Aorta (tissue), 5 donors: ENCODE measurements around the gene FASN. TPM values are rescaled to one million over a fixed set of nuclear protein-coding genes. Genes with fewer than 3 reads are reported as not detected.

Experiments
- ATAC-seq: fragments of 200-7000 bp; cut with Tn5 transposase; one replicate; pipeline ENCODE4 v1.9.1; 2022; ENCODE audit warnings: moderate library complexity; ENCODE audit not compliant: low FRiP score
- DNase-seq, 2 donors: peaks; one replicate each; pipeline ENCODE4 v3.0.0-alpha.2; 2020
- H3K27ac ChIP-seq, 2 donors: one replicate each; pipeline ENCODE4 v1.5.1; 2013; ENCODE audit warnings: low read length in 2 of 2, mild to moderate bottlenecking in 2 of 2, moderate library complexity in 2 of 2, control low read depth in 1 of 2, inconsistent platforms in 1 of 2, low read depth in 1 of 2
- H3K27me3 ChIP-seq, 2 donors: one replicate each; pipeline ENCODE4 v1.6.1; 2013; ENCODE audit warnings: control low read depth in 1 of 2, low read length in 1 of 2, mild to moderate bottlenecking in 1 of 2, moderate library complexity in 1 of 2; ENCODE audit not compliant: insufficient read depth in 2 of 2, control insufficient read depth in 1 of 2
- H3K36me3 ChIP-seq, 2 donors: one replicate each; pipeline ENCODE4 v1.6.1; 2013; ENCODE audit warnings: control low read depth in 1 of 2, low read length in 1 of 2, mild to moderate bottlenecking in 1 of 2; ENCODE audit not compliant: insufficient read depth in 2 of 2, control insufficient read depth in 1 of 2
- H3K4me1 ChIP-seq, 2 donors: one replicate each; pipeline ENCODE4 v1.6.1; 2013; ENCODE audit warnings: low read length in 2 of 2, control low read depth in 1 of 2, mild to moderate bottlenecking in 1 of 2, moderate library complexity in 1 of 2; ENCODE audit not compliant: insufficient read depth in 2 of 2, control insufficient read depth in 1 of 2
- H3K4me3 ChIP-seq, 2 donors: one replicate each; pipeline ENCODE4 v1.5.1; 2013; ENCODE audit warnings: low read length in 2 of 2, control low read depth in 1 of 2, mild to moderate bottlenecking in 1 of 2
- H3K9me3 ChIP-seq: one replicate; pipeline ENCODE4 v1.6.1; 2013; ENCODE audit warnings: mild to moderate bottlenecking, low read length; ENCODE audit not compliant: control insufficient read depth
- WGBS, 2 donors: extraction: QIAGEN DNeasy Blood & Tissue Kit; methylation state at CpG; one replicate each; pipeline ENCODE4 v1.1.7; 2013; 5-methylcytosine and 5-hydroxymethylcytosine counted together
- intact Hi-C, 2 donors: fragments of 100-400 bp; cut with DNase I; formaldehyde crosslinking; loops; one replicate each; pipeline versions ENCODE4 v1.14.2 to v1.15.0; 2022
- polyA plus RNA-seq, 2 donors: library from polyadenylated mRNA; stranded (reverse); fragments of 200-250 nt; gene quantifications; one replicate each; pipeline ENCODE4 v1.2.3, GENCODE V29; 2013
- total RNA-seq, 2 donors: library from RNA; stranded (reverse); fragmentation: NEBNext Ultra II Directional; extraction: Animal tissue kit (Norgen Biotek cat#: 25700); gene quantifications; one replicate each; pipeline ENCODE4 v1.2.1, GENCODE V29; 2021
- donor health status: healthy with polysubstance abuse.
- donor health status: Bipolar disorder and iron deficiency.
- donor health status: DM: no; HTN: no; CAD: no.
- donor health status: DM: no; HTN: no; CAD: no.
- donor health status: DM: yes; HTN: yes; CAD: no.

FASN gene
- total and polyA plus RNA-seq, 4 donors: 4.3 to 64.0 (median 26.3) TPM

GRCh38 chr17:82076785-82077591 is 21.0 kb downstream of the FASN start:
- Histone ChIP-seq H3K9me3 (no peaks in the 10 kb centered on the region), H3K4me1 (no peaks in the 10 kb centered on the region), H3K4me3 (no peak overlapping the region), H3K36me3 (peaks cover 0 to 12% of the 10 kb centered on the region in 2 donors), H3K27ac (no peak overlapping the region), H3K27me3 (no peaks in the 10 kb centered on the region)
- WGBS, 2 donors: 74 to 76% methylated on average over 21 of the region's 21 CpGs
- DNase-seq (no peak), ATAC-seq (no peak)
- intact Hi-C loops: no loop called here

- DNase-seq: no peak
- intact Hi-C loops: no loop called here
- Histone ChIP-seq H3K27me3 (no peaks in the 10 kb centered on the region), H3K9me3 (no peaks in the 10 kb centered on the region), H3K27ac (no peak overlapping the region), H3K4me1 (no peaks in the 10 kb centered on the region), H3K4me3 (no peak overlapping the region), H3K36me3 (peaks cover 0 to 10% of the 10 kb centered on the region in 2 donors)
- 79 to 82% methylated on average over 25 of the region's 25 CpGs for WGBS, 2 donors
- no peak for ATAC-seq
These were observed 21.8 kb downstream of the FASN start for GRCh38 chr17:82076018-82076784.

GRCh38 chr17:82073446-82073845 is 24.6 kb downstream of the FASN start:
- Histone ChIP-seq H3K4me1 (no peaks in the 10 kb centered on the region), H3K36me3 (no peaks in the 10 kb centered on the region), H3K27ac (no peak overlapping the region), H3K9me3 (no peaks in the 10 kb centered on the region), H3K4me3 (no peak overlapping the region), H3K27me3 (no peaks in the 10 kb centered on the region)
- no peak for ATAC-seq
- no peak for DNase-seq
- intact Hi-C loops: no loop called here
- 77 to 79% methylated on average over 9 of the region's 9 CpGs for WGBS, 2 donors

GRCh38 chr17:82072827-82073226 is 25.2 kb downstream of the FASN start:
- Histone ChIP-seq H3K4me3 (no peak overlapping the region), H3K27me3 (no peaks in the 10 kb centered on the region), H3K27ac (no peak overlapping the region), H3K9me3 (no peaks in the 10 kb centered on the region), H3K4me1 (no peaks in the 10 kb centered on the region), H3K36me3 (no peaks in the 10 kb centered on the region)
- ATAC-seq (no peak), DNase-seq (no peak)
- WGBS, 2 donors: 81% methylated on average over 6 of the region's 6 CpGs
- intact Hi-C loops: no loop called here

- no peak for DNase-seq
- H3K27ac ChIP-seq: no peak overlapping the region
- no peaks in the 10 kb centered on the region for H3K9me3 ChIP-seq
- no peak for ATAC-seq
- H3K4me1 ChIP-seq: no peaks in the 10 kb centered on the region
- H3K36me3 ChIP-seq: no peaks in the 10 kb centered on the region
- intact Hi-C loops: no loop called here
- H3K4me3 ChIP-seq: no peak overlapping the region
- H3K27me3 ChIP-seq: no peaks in the 10 kb centered on the region
These were observed 27.4 kb downstream of the FASN start for GRCh38 chr17:82070611-82071010.

GRCh38 chr17:82065638-82066303 is 32.3 kb downstream of the FASN start, which contains the start of gene DUS1L:
DUS1L (minus strand) TSS chr17:82065804; CDS start chr17:82065059, 745 bp downstream.
- intact Hi-C loops: no loop called here
- peak within 1 kb of the TSS; percentile 69 to 78 for H3K27ac ChIP-seq
- DNase-seq: peak; percentile 74 to 91
- H3K4me1 ChIP-seq: no peaks in the 10 kb centered on the region
- peaks cover 0 to 1% of the 10 kb centered on the region in 2 donors for H3K36me3 ChIP-seq
- 10 to 11% methylated on average over 65 to 88 of the region's 88 CpGs for WGBS, 2 donors
- no peaks in the 10 kb centered on the region for H3K9me3 ChIP-seq
- peak within 1 kb of the TSS; percentile 60 to 80 for H3K4me3 ChIP-seq
- ATAC-seq: peak; percentile 92
- H3K27me3 ChIP-seq: no peaks in the 10 kb centered on the region

GRCh38 chr17:82065193-82065637 is 32.8 kb downstream of the FASN start:
- no peaks in the 10 kb centered on the region for H3K9me3 ChIP-seq
- H3K36me3 ChIP-seq: peaks cover 0 to 4% of the 10 kb centered on the region in 2 donors
- no peaks in the 10 kb centered on the region for H3K27me3 ChIP-seq
- peak overlapping the region in 1 of 2 donors; percentile 23 for H3K27ac ChIP-seq
- ATAC-seq (peak; percentile 19), DNase-seq (no peak)
- WGBS, 2 donors: 0 to 1% methylated on average over 31 to 47 of the region's 47 CpGs
- intact Hi-C loops: no loop called here
- H3K4me3 ChIP-seq: peak overlapping the region; percentile 60 to 80
- H3K4me1 ChIP-seq: no peaks in the 10 kb centered on the region

GRCh38 chr17:82064433-82065192 is 33.4 kb downstream of the FASN start:
- no peaks in the 10 kb centered on the region for H3K27me3 ChIP-seq
- no peak for ATAC-seq

More at GRCh38 chr17:82064433-82065192, 33.4 kb downstream of the FASN start:
- H3K4me1 ChIP-seq: no peaks in the 10 kb centered on the region
- no peak for DNase-seq
- H3K36me3 ChIP-seq: peaks cover 0 to 6% of the 10 kb centered on the region in 2 donors
- no peak overlapping the region for H3K27ac ChIP-seq
- 27 to 34% methylated on average over 36 of the region's 36 CpGs for WGBS, 2 donors
- intact Hi-C loops: no loop called here
- no peaks in the 10 kb centered on the region for H3K9me3 ChIP-seq
- peak overlapping the region; percentile 60 to 80 for H3K4me3 ChIP-seq
